Activated naive CD4-positive, alpha-beta T cell treated with anti-CD3 and anti-CD28 coated beads, Interleukin-2, amount 10 ng/mL, durations not matched to agents 7 days and 5 days (primary cell): ENCODE measurements around the gene SLC11A2.
"Not testable (repeated sequence)": the region's sequence is repeated elsewhere in the genome, so short reads cannot be mapped to it uniquely, and the experiment has no call there.

Source experiments
- CTCF ChIA-PET: fragments of 350-600 bp; sonication (Branson Sonifier 250); formaldehyde crosslinking; loops from one replicate; lab custom pipeline; 2021; ENCODE audit warnings: antibody characterized with exemption; lab: Charles Lee
- DNase-seq: peaks from one replicate; pipeline ENCODE4 v3.0.0-alpha.2; 2020
- H3K27ac Mint-ChIP-seq: one replicate; pipeline ENCODE4 v1.8.0; 2021; ENCODE audit warnings: mild to moderate bottlenecking, moderate library complexity, mixed read lengths
- H3K27me3 Mint-ChIP-seq: one replicate; pipeline ENCODE4 v1.8.0; 2021; ENCODE audit warnings: mild to moderate bottlenecking, mixed read lengths
- H3K36me3 Mint-ChIP-seq: one replicate; pipeline ENCODE4 v1.8.0; 2021; ENCODE audit warnings: mixed read lengths
- H3K4me1 Mint-ChIP-seq: one replicate; pipeline ENCODE4 v1.8.0; 2021; ENCODE audit warnings: mixed read lengths
- H3K4me3 Mint-ChIP-seq: one replicate; pipeline ENCODE4 v1.8.0; 2021; ENCODE audit warnings: mild to moderate bottlenecking, moderate library complexity, mixed read lengths
- H3K9me3 Mint-ChIP-seq: one replicate; pipeline ENCODE4 v1.8.0; 2021; ENCODE audit warnings: mixed read lengths

The SLC11A2 gene

DNA sequence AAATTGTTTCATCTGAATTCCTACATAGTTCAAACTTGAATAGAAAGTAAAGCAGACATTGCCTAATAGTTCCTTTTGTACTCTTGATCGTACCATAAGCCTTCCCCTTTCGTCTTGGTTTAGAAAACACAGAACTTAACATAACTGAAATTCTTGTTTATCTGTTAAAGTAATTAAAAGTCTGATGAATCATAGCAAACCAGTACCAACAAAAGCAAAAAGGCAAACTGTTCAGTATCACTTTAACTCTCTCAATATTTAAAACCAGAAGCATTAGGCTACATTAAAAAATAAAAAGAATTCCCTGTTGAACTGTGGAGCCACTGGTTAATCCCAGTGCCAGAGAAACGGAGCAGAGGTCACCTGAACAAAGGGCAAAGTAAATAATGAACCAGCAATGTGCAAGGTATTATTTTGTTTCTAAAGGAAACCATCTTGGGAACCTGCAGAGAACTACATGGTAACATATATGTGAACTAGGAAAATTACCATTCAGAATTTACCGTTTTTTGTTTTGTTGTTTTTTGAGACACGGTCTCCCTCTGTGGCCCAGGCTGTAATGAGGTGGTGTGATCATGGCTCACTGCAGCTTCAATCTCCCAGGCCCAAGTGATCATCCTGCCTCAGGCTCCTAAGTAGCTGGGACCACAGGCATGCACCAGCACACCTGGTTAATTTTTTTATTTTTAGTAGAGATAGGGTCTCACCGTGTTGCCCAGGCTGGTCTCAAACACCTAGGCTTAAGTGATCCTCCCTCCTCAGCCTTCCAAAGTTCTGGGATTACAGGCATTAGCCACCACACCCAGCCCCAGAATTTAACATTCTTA lies 91.0 kb downstream of the SLC11A2 start:
- no peaks in the 10 kb centered on the region for H3K27me3 Mint-ChIP-seq
- peaks cover 18% of the 10 kb centered on the region for H3K9me3 Mint-ChIP-seq
- H3K36me3 Mint-ChIP-seq = peaks cover 2% of the 10 kb centered on the region
- CTCF ChIA-PET = no interaction called here
- H3K4me1 Mint-ChIP-seq = no peaks in the 10 kb centered on the region
- DNase-seq = no peak
- no peak overlapping the region for H3K4me3 Mint-ChIP-seq
- H3K27ac Mint-ChIP-seq = no peak overlapping the region

DNA sequence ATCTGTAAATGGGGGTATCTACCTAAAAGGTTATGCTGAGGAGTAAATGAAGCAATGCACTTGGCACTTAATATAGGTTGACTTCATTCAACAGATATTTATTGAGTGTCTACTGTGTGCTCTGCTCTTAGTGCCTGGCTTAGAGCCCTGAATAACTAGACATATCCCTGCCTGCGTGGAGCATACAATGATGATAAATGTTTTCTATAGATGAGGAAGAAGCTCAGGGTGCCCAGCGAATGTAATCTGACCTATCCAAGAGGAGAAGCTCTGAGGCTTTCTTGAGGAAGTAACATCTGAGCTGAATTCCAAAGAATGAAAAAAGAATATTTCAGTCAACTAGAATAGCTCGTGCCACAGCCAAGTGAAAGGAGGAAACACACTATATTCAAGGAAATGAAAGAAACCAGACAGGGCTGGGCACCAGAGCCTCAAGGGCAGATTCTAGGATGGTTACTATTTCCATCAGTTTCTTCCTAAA lies 91.8 kb downstream of the SLC11A2 start:
- Mint-ChIP-seq H3K9me3 (peaks cover 18% of the 10 kb centered on the region), H3K4me1 (no peaks in the 10 kb centered on the region), H3K27me3 (no peaks in the 10 kb centered on the region), H3K36me3 (peaks cover 2% of the 10 kb centered on the region), H3K4me3 (no peak overlapping the region), H3K27ac (no peak overlapping the region)
- CTCF ChIA-PET = no interaction called here
- DNase-seq = no peak

DNA sequence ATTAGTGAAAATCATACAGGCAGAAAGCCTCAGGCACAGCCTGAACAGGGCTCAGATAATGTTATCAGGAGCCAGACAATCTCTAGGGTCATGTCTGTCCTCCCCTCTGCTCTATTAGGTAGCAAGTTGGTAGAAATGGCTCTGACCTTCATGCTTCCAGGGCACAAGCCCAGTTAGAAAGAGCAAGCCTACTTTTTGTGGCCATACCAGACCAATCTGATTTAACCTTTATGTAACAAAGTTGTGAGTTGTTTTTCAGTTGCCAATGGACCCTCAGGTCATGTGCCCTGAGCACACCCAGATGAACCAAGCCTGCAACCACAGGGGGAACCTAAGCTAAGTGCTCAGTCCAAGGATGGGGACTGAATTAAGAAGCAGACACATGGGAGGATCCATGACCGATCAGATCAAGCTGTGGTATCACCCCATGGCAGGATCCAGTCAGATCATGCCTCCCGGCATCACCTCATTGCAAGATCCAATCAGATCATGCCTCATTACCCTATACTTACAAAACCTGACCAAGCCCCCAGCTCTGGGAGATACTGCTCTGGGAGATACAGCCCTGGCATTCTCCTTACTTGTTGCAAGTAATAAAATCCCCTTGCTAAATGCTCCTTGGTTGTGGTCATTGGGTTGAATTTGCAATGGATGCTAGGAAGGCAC lies 92.6 kb downstream of the SLC11A2 start:
- CTCF ChIA-PET = no interaction called here
- no peaks in the 10 kb centered on the region for H3K27me3 Mint-ChIP-seq
- peaks cover 2% of the 10 kb centered on the region for H3K36me3 Mint-ChIP-seq
- H3K4me3 Mint-ChIP-seq = no peak overlapping the region
- no peak for DNase-seq
- H3K9me3 Mint-ChIP-seq = peaks cover 13% of the 10 kb centered on the region
- no peak overlapping the region for H3K27ac Mint-ChIP-seq
- no peaks in the 10 kb centered on the region for H3K4me1 Mint-ChIP-seq

DNA sequence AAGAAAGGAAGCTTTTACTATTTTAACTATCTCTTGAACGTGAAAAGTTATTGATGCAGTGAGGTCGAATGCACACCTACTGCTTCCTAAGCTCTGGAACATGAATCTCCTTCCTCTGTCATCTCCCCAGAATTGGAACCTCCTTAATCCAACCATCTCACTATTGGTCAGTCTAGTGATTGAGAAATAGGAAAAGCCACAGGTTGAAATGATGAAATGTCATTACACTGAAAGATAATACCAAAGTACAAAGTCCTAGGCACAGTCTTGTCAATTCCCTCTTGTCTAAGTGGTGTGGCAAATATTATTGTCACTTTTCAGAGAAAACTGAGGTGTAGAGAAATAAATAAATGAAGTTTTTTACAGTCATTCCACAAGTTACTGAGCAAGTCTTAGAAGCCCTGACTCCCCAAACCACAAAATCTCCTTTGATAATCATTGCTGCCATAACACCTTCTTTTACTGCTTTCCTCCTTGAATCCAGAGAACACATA lies 93.3 kb downstream of the SLC11A2 start:
- Mint-ChIP-seq H3K9me3 (peaks cover 11% of the 10 kb centered on the region), H3K27me3 (no peaks in the 10 kb centered on the region), H3K27ac (no peak overlapping the region), H3K36me3 (no peaks in the 10 kb centered on the region), H3K4me1 (peaks cover 3% of the 10 kb centered on the region), H3K4me3 (no peak overlapping the region)
- CTCF ChIA-PET = interaction anchor here (1.1 kb wide), 1 partner anchor 10 kb away, joined by 3 read pairs; no protein-coding TSS in a partner anchor
- DNase-seq = no peak

DNA sequence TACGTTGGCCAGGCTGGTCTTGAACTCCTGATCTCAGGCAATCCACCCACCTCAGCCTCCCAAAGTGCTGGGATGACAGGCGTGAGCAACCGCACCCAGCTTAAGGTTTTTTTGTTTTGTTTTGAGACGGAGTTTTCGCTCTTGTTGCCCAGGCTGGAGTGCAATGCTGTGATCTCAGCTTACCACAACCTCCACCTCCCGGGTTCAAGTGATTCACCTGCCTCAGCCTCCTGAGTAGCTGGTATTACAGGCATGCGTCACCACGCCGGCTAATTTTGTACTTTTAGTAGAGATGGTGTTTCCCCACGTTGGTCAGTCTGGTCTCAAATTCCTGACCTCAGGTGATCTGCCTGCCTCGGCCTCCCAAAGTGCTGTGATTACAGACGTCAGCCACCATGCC lies 95.7 kb downstream of the SLC11A2 start:
- DNase-seq, H3K9me3 Mint-ChIP-seq, CTCF ChIA-PET, H3K36me3 Mint-ChIP-seq, H3K4me3 Mint-ChIP-seq, H3K27ac Mint-ChIP-seq, H3K27me3 Mint-ChIP-seq, H3K4me1 Mint-ChIP-seq: not testable (repeated sequence)

DNA sequence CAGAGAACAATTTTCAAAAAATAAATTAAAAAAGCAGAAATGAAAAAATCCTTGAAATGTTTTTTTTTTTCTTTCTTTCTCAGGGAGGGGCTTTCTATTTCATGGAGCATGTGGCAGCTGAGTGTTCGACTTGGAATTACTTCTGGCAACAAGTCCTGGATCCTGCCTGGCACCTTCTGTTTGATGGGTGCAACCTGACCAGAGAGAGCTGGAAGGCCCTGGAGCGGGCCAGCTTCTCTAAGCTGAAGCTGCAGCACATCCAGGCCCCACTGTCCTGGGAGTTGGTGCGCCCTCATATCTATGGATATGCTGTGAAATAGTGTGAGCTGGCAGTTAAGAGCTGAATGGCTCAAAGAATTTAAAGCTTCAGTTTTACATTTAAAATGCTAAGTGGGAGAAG lies 96.4 kb downstream of the SLC11A2 start:
- H3K4me1 Mint-ChIP-seq = peaks cover 9% of the 10 kb centered on the region
- no peaks in the 10 kb centered on the region for H3K9me3 Mint-ChIP-seq
- H3K27me3 Mint-ChIP-seq = peaks cover 6% of the 10 kb centered on the region
- CTCF ChIA-PET = no interaction called here
- DNase-seq = no peak
- H3K27ac Mint-ChIP-seq = no peak overlapping the region
- no peak overlapping the region for H3K4me3 Mint-ChIP-seq
- no peaks in the 10 kb centered on the region for H3K36me3 Mint-ChIP-seq
